Stimulated activated CD8-positive, alpha-beta memory T cell treated with anti-CD3 and anti-CD28 coated beads, Interleukin-4, amount 100 ng/mL, for 1 hour (primary cell): ENCODE results near the gene ABHD6.
A peak's percentile ranks its signal among the peaks of the same experiment; 100 is the strongest.
"Not testable (repeated sequence)": the region's sequence is repeated elsewhere in the genome, so short reads cannot be mapped to it uniquely, and the experiment has no call there.

Experiments
- DNase-seq, 2 donors: peaks; one replicate each; pipeline ENCODE4 v3.0.0-alpha.2; 2020; ENCODE audit warnings: low read depth in 2 of 2, low spot score in 1 of 2

Gene ABHD6

GRCh38 chr3:58321791-58322190 is 84.2 kb downstream of the ABHD6 start:
- no peak for DNase-seq

GRCh38 chr3:58322793-58323192 is 85.2 kb downstream of the ABHD6 start:
- no peak for DNase-seq

- DNase-seq = no peak
These were observed 86.2 kb downstream of the ABHD6 start for GRCh38 chr3:58323529-58324390.

GRCh38 chr3:58324391-58325390 is 87.1 kb downstream of the ABHD6 start:
- no peak for DNase-seq

- no peak for DNase-seq
These were observed 88.0 kb downstream of the ABHD6 start for GRCh38 chr3:58325525-58325992.

GRCh38 chr3:58326267-58326900 is 88.8 kb downstream of the ABHD6 start:
- no peak for DNase-seq

GRCh38 chr3:58329150-58329921 is 91.7 kb downstream of the ABHD6 start:
- DNase-seq = no peak

- no peak for DNase-seq
These were observed 92.4 kb downstream of the ABHD6 start for GRCh38 chr3:58329922-58330413.

- DNase-seq = no peak
These were observed 94.1 kb downstream of the ABHD6 start for GRCh38 chr3:58331593-58332152.

- peak; percentile 50 to 67 for DNase-seq
These were observed 95.1 kb downstream of the ABHD6 start, which contains the start of gene PXK for GRCh38 chr3:58332575-58333188. Gene PXK, plus strand, starts transcription at chr3:58332892. Its CDS starts 97 bp downstream, at chr3:58332989.

GRCh38 chr3:58333206-58334012 is 95.8 kb downstream of the ABHD6 start:
- DNase-seq = no peak

- no peak for DNase-seq
These were observed 96.4 kb downstream of the ABHD6 start for GRCh38 chr3:58334013-58334321.

GRCh38 chr3:58334506-58334884 is 96.9 kb downstream of the ABHD6 start:
- DNase-seq = no peak

- no peak for DNase-seq
These were observed 98.0 kb downstream of the ABHD6 start for GRCh38 chr3:58335652-58335947.

- DNase-seq = no peak
These were observed 98.7 kb downstream of the ABHD6 start for GRCh38 chr3:58336135-58336882.

- DNase-seq = no peak
These were observed 99.6 kb downstream of the ABHD6 start for GRCh38 chr3:58337190-58337589.

- DNase-seq = not testable (repeated sequence)
These were observed 101.6 kb downstream of the ABHD6 start for GRCh38 chr3:58339146-58339545.

- no peak for DNase-seq
These were observed 103.1 kb downstream of the ABHD6 start for GRCh38 chr3:58340594-58341244.
